GM21717 (cell line): Measurements from ENCODE around the gene CALR3.

Experiments used
- ATAC-seq: cut with Tn5 transposase; IDR thresholded peaks from one replicate; pipeline ENCODE4 v1.9.1; 2021; ENCODE audit warnings: mild to moderate bottlenecking, moderate library complexity; ENCODE audit not compliant: unreplicated experiment

CALR3 gene

GRCh38 chr19:16435999-16436650 is 59.8 kb downstream of the CALR3 start:
- ATAC-seq, result no peak

DNA sequence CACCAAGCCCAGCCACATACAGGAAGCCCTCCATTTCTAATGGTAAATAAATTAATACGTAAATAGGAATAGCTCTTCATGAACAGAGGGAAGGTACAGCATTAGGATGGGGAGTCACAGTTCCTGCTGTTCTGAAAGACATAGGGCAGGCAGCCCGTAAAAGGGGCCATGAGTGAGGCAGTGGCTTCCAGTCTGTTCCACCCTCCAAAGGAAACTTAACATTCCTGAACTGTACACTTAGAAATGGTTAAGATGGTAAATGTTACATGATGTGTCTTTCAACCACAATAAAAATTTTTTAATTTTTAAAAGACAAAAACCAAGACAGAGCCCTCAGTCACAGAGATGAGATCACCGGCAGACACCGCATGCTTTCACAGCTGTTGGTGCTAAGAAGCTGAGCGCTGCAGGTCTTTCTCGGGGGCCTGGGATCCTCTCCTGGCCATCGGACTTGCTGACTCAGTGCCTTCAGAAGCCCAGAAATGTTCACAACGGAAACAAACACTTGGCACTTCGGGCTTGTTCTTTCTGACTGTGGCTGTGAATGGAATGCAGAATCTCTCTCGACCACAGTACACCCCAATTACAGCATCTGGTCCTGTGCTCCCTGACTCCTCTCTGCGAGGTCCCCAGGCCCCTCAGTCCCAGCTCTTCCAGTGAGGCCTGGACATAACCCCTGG is 60.6 kb downstream of the CALR3 start:
- ATAC-seq, result no peak

DNA sequence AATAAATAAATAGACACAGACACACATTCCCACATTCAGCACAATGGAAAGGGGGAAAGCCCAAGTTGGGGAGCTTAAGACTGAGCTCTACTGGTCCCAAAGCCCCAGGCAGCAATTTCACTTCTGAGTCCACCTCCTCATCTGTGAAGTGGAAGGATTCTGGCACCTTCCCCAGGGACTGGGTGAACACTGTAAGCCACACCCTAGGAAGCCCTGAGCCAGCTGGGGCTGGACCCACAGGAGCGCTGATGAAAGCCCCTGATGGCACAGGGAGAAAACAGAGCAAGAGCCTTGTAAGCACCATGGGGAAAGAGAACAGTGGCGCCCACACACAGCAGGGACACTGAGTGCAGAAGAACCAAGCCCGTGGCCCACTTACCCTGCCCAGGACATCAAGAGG is 62.0 kb downstream of the CALR3 start:
- no peak for ATAC-seq

DNA sequence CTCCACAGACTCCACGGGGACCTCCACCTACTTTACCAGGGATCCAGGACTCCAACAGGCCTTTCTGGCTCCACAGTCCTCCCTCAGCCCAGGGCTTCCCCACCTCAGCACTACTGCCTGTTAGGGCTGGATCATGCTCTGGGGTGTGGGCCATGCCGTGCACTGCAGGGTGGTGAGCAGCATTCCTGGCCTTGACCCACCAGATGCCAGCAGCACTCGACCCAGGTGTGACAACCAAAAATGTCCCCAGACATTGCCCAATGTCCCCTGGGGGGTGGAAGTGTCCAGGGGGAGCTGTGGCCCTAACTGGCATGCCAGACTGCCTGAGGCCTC is 66.2 kb downstream of the CALR3 start:
- no peak for ATAC-seq

DNA sequence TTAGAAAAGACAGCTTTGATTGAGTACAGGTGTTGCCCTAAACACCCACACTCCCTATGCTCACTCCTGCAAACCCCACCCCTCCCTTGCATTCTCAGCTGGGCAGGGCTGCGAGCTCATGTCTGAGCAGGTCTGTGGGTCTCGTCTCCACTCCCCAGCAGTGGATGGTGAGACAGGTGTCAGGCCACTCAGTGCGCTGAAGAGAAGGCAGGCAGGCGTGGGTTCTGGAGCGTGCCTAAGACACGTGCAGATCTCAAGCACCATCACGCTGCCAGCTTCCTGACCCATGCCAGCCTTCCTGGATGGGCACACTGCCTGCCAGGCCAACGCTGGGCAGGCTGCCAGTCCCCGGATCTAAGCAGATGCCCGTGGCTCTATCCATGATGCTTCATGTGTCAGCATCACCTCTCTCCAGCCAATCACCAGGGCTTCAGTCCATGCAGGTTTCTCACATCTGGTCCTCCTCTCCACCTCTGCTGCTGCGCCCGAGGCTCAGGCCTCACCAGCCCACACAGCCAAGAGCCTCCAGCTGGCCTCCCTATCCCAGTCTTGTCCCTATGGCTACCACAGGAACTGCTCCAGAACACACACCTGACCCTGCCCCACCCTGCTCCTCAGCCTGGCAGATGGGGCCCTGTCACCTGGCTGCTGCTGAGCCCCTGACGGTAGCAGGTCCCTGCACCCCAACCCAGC is 66.8 kb downstream of the CALR3 start:
- ATAC-seq, result no peak
